HepG2 (cell line): Measurements from ENCODE around the gene LSM14B.

Experiments used
- CTCF ChIP-seq: sonication (generic); formaldehyde crosslinking; IDR thresholded peaks from 2 replicates; pipeline ENCODE4 v1.5.0; 2020; ENCODE audit warnings: mild to moderate bottlenecking, missing genetic modification reagents, moderate library complexity
- HDAC2 ChIP-seq: sonication (generic); formaldehyde crosslinking; IDR thresholded peaks from 2 replicates; pipeline ENCODE4 v1.4.0; 2020; ENCODE audit warnings: missing genetic modification reagents
- ISL2 ChIP-seq: sonication (generic); formaldehyde crosslinking; IDR thresholded peaks from 2 replicates; pipeline ENCODE4 v1.5.0; 2020; ENCODE audit warnings: missing genetic modification reagents
- NAIF1 ChIP-seq: sonication (generic); formaldehyde crosslinking; IDR thresholded peaks from 2 replicates; pipeline ENCODE4 v1.5.0; 2020; ENCODE audit warnings: mild to moderate bottlenecking, missing genetic modification reagents, borderline replicate concordance
- NFE2L1 ChIP-seq: sonication (generic); formaldehyde crosslinking; IDR thresholded peaks from 2 replicates; pipeline ENCODE4 v1.4.0; 2020; ENCODE audit warnings: missing genetic modification reagents, mild to moderate bottlenecking, borderline replicate concordance
- ZKSCAN8 ChIP-seq: IDR thresholded peaks from 2 replicates; pipeline ENCODE4 v1.6.1; 2016; ENCODE audit warnings: borderline replicate concordance, missing genetic modification reagents, missing compliant biosample characterization
- ZNF484 ChIP-seq: sonication (generic); formaldehyde crosslinking; IDR thresholded peaks from 2 replicates; pipeline ENCODE4 v1.5.1; 2020; ENCODE audit warnings: mild to moderate bottlenecking, low read depth, missing genetic modification reagents, borderline replicate concordance

GRCh38 chr20:62170536-62170935 is 48.3 kb downstream of the LSM14B start:
- TF ChIP-seq CTCF (CRISPR knock-in tag), result no peak
- TF ChIP-seq ISL2 (CRISPR knock-in tag), result no peak
- no peak for TF ChIP-seq NFE2L1
- no peak for TF ChIP-seq NAIF1
- no peak for TF ChIP-seq ZKSCAN8 (CRISPR knock-in tag)
- TF ChIP-seq HDAC2 (CRISPR knock-in tag), result no peak
- no peak for TF ChIP-seq ZNF484 (CRISPR knock-in tag)
